ENCODE results near the gene DOC2A.
A peak's percentile ranks its signal among the peaks of the same experiment; 100 is the strongest.

The DOC2A gene

GRCh38 chr16:30010844-30011713 is at the start of gene DOC2A:
TSS of gene DOC2A (minus strand) at chr16:30011027. CDS start at chr16:30010222, 805 bp downstream.
- peak within 1 kb of the TSS; percentile 36 for H3K4me3 ChIP-seq (ENCODE audit: low read depth, low read length)
- TF ChIP-seq CTCF (conservative IDR thresholded peaks at IDR 0.05; ENCODE audit: low read depth, low read length): no peak
- DNase-seq (ENCODE audit: low read depth): no peak

- H3K4me3 ChIP-seq (ENCODE audit: low read depth, low read length): no peak overlapping the region
- no peak for DNase-seq (ENCODE audit: low read depth)
Measured at GRCh38 chr16:30060346-30060745, 49.5 kb upstream of the DOC2A start.

DNA sequence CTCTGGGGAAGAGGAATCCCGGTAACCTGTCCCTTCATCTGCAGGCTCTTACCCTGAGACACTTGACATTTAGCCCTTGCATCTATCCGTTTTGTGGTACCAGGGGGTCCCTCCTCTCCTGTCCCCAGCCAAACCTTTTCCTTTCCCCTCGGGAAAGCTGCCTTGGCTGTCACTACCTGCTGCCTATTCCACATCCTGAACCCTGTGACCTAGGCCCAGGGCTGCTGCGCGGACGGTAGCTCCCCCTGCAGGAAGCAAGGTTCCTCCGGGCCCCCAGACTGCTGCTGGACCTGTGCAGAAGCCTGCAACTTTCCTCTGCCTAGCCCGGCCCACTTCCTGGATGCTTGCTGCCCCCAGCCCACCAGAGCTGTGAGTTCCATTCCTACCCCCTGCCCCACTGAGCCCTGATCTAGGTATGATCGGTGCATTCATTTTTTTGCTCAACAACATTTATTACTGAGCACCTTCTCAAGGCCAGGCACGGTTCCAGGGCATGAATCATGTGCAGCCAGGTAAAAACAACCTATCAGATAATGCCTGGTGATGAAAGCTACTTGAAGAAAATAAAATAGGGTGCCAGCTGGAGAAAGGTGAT is 44.2 kb upstream of the DOC2A start:
- peak; percentile 73 for TF ChIP-seq CTCF (conservative IDR thresholded peaks at IDR 0.05; ENCODE audit: low read depth, low read length)
- DNase-seq (ENCODE audit: low read depth): no peak
- H3K4me3 ChIP-seq (ENCODE audit: low read depth, low read length): no peak overlapping the region

More at GRCh38 chr16:30060346-30060745, 49.5 kb upstream of the DOC2A start:
- no peak for TF ChIP-seq CTCF (conservative IDR thresholded peaks at IDR 0.05; ENCODE audit: low read depth, low read length)

GRCh38 chr16:30054451-30054850 is 43.6 kb upstream of the DOC2A start:
- TF ChIP-seq CTCF (conservative IDR thresholded peaks at IDR 0.05; ENCODE audit: low read depth, low read length): no peak
- H3K4me3 ChIP-seq (ENCODE audit: low read depth, low read length): no peak overlapping the region
- no peak for DNase-seq (ENCODE audit: low read depth)

- peak; percentile 30 for DNase-seq (ENCODE audit: low read depth)
- H3K4me3 ChIP-seq (ENCODE audit: low read depth, low read length): peak overlapping the region; percentile 78
- TF ChIP-seq CTCF (conservative IDR thresholded peaks at IDR 0.05; ENCODE audit: low read depth, low read length): no peak
Measured at GRCh38 chr16:30053376-30054015, 42.7 kb upstream of the DOC2A start.

DNA sequence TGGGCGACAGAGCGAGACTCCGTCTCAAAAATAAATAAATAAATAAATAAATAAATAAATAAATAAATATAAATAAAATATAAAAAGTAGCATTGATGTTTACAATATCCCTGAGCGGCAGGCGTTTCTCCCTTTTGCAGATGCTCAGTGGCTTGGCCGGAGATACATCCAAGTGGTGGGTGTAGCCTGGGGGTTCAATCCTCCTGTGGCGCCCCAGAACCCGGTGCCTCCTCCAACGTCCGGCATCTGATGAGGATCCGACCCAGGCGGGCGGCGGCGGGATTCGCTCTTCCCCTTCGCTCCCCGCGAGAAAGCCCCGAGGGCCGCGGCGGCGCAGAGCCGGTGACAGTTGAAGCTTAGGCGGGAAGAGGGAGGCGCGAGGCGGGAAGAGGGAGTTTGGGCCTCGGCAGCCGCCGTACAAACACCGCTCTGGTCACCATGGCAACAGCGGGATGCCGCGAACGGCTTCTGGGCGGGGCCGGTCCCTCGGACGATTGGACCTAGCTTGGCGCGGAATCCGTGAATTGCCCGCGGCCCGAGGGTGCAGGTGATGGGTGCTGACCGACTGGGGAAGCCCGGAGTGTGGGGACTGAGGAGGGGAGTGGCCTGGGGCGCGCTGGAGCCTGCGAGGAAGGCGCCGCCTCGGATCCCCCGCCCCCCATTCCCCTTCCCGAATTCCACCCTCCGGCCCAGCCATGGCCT is 42.0 kb upstream of the DOC2A start:
- TF ChIP-seq CTCF (conservative IDR thresholded peaks at IDR 0.05; ENCODE audit: low read depth, low read length): no peak
- peak overlapping the region; percentile 78 for H3K4me3 ChIP-seq (ENCODE audit: low read depth, low read length)
- DNase-seq (ENCODE audit: low read depth): peak; percentile 93

All from choroid plexus epithelial cell (primary cell).